ENCODE results near the gene SH3RF2.

DNA sequence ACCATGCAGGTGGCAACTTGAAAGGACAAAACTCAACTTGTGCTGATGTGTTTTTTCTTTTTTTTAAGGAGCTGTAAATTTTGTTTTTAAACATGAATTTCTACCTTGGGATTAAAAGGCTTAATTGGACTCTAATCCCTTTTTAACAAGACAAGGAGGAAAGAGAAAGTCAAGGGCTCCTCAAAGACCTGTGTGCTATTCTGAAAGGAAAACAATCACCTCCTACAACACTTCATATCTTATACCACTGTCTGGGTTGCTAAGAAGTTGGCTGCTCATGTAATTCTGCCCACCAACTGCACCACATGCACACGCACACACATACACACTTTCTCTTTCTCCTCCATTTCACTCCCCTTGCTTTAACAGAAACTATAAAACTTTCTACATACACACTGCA, 78.6 kb downstream of the SH3RF2 start:
- TF ChIP-seq CTCF (IDR thresholded peaks at IDR 0.05) (no peak), EZH2 (IDR thresholded peaks at IDR 0.05; ENCODE audit: borderline replicate concordance, insufficient read depth, low read depth, low read length, poor library complexity, severe bottlenecking) (no peak)

All from B cell (primary cell).